Stimulated activated CD4-positive, alpha-beta T cell treated with anti-CD3 and anti-CD28 coated beads, Interleukin-1b, Interleukin-23, amount 100 ng/mL, for 1 hour (primary cell): ENCODE measurements around the gene NPY.

Experiments used
- DNase-seq, 2 donors: peaks; one replicate each; pipeline ENCODE4 v3.0.0-alpha.2; 2020; ENCODE audit warnings: low read depth in 2 of 2

Gene NPY

GRCh38 chr7:24313777-24314176 is 29.8 kb downstream of the NPY start:
- no peak for DNase-seq

- no peak for DNase-seq
Measured at GRCh38 chr7:24316340-24316739, 32.4 kb downstream of the NPY start.

GRCh38 chr7:24318326-24318725 is 34.3 kb downstream of the NPY start:
- no peak for DNase-seq

- DNase-seq = no peak
Measured at GRCh38 chr7:24319209-24319608, 35.2 kb downstream of the NPY start.

- no peak for DNase-seq
Measured at GRCh38 chr7:24323961-24324480, 40.0 kb downstream of the NPY start.

GRCh38 chr7:24325708-24326107 is 41.7 kb downstream of the NPY start:
- no peak for DNase-seq

GRCh38 chr7:24328050-24328449 is 44.1 kb downstream of the NPY start:
- no peak for DNase-seq

GRCh38 chr7:24328894-24329293 is 44.9 kb downstream of the NPY start:
- DNase-seq = no peak

- no peak for DNase-seq
Measured at GRCh38 chr7:24334012-24334411, 50.0 kb downstream of the NPY start.

- no peak for DNase-seq
Measured at GRCh38 chr7:24334627-24335026, 50.6 kb downstream of the NPY start.

GRCh38 chr7:24336461-24336860 is 52.5 kb downstream of the NPY start:
- DNase-seq = no peak

GRCh38 chr7:24337180-24337579 is 53.2 kb downstream of the NPY start:
- DNase-seq = no peak

- DNase-seq = no peak
Measured at GRCh38 chr7:24339575-24339974, 55.6 kb downstream of the NPY start.

GRCh38 chr7:24340727-24341126 is 56.7 kb downstream of the NPY start:
- no peak for DNase-seq
